ENCODE results near the gene STMND1. TPM values are rescaled to one million over a fixed set of nuclear protein-coding genes. Genes with fewer than 3 reads are reported as not detected.

Gene STMND1
- polyA plus RNA-seq, 1 donor, result 0.61 TPM

GRCh38 chr6:17096652-17097051 lies 5.2 kb upstream of the STMND1 start:
- H3K4me1 ChIP-seq (ENCODE audit: control insufficient read depth, insufficient read depth, low read length), result no peaks in the 10 kb centered on the region
- DNase-seq, result no peak
- H3K4me3 ChIP-seq (ENCODE audit: low read length), result no peak overlapping the region
- WGBS (ENCODE audit: insufficient coverage, low lambda C conversion rate), result no CpG with 5 or more reads among the region's 1 CpG
- peaks cover 14% of the 10 kb centered on the region for H3K27me3 ChIP-seq (ENCODE audit: control insufficient read depth, insufficient read depth, low read length)
- H3K27ac ChIP-seq (ENCODE audit: low read length), result no peak overlapping the region
- no peaks in the 10 kb centered on the region for H3K9me3 ChIP-seq (ENCODE audit: control insufficient read depth, low read depth, low read length)
- no peaks in the 10 kb centered on the region for H3K36me3 ChIP-seq (ENCODE audit: control insufficient read depth, insufficient read depth, low read length)

DNA sequence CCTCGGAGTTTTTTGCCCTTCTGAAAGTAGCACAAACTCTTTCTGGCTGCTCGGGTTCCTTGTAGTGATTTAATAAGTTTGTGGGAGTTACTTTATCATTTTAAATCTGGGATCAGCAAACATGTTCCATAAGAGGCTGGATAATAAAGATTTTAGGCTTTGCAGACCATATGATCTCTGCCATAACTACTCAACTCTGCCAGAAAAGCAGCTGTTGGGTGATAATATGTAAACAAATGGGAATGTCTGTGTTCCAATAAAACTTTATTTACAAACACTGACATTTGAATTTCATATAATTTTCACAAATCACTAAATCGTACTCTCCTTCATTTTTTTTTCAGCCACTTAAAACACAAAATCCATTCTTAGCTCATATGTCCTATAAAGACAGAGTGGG lies 3.9 kb upstream of the STMND1 start:
- H3K27ac ChIP-seq (ENCODE audit: low read length), result no peak overlapping the region
- H3K27me3 ChIP-seq (ENCODE audit: control insufficient read depth, insufficient read depth, low read length), result peaks cover 26% of the 10 kb centered on the region
- 93% methylated on average over 1 of the region's 3 CpGs for WGBS (ENCODE audit: insufficient coverage, low lambda C conversion rate)
- no peaks in the 10 kb centered on the region for H3K4me1 ChIP-seq (ENCODE audit: control insufficient read depth, insufficient read depth, low read length)
- H3K9me3 ChIP-seq (ENCODE audit: control insufficient read depth, low read depth, low read length), result no peaks in the 10 kb centered on the region
- H3K36me3 ChIP-seq (ENCODE audit: control insufficient read depth, insufficient read depth, low read length), result no peaks in the 10 kb centered on the region
- no peak for DNase-seq
- no peak overlapping the region for H3K4me3 ChIP-seq (ENCODE audit: low read length)

DNA sequence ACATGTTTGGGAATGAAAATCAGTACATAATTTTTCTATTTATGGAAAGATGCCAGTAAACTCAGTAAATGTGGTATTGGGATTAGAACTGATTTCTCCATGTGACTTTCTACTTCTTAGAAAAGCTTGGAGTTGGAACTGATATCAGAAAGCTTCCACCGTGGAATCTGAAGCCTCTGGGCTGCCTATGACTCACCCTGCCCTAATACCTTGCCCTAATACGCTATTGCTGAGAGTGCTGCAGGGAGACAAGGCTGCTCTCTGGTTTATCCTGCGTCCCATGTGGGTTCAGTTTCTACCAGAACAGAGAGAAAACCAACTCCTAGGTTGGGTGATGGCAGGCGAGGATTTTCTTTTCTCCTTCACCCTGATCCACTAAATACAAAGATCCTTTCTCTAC lies 3.3 kb upstream of the STMND1 start:
- no peak for DNase-seq
- no CpG with 5 or more reads among the region's 4 CpGs for WGBS (ENCODE audit: insufficient coverage, low lambda C conversion rate)
- Histone ChIP-seq H3K27ac (ENCODE audit: low read length) (no peak overlapping the region), H3K4me1 (ENCODE audit: control insufficient read depth, insufficient read depth, low read length) (no peaks in the 10 kb centered on the region), H3K27me3 (ENCODE audit: control insufficient read depth, insufficient read depth, low read length) (peaks cover 30% of the 10 kb centered on the region), H3K4me3 (ENCODE audit: low read length) (no peak overlapping the region), H3K36me3 (ENCODE audit: control insufficient read depth, insufficient read depth, low read length) (no peaks in the 10 kb centered on the region), H3K9me3 (ENCODE audit: control insufficient read depth, low read depth, low read length) (no peaks in the 10 kb centered on the region)

GRCh38 chr6:17099401-17100059 lies 2.3 kb upstream of the STMND1 start:
- DNase-seq, result no peak

DNA sequence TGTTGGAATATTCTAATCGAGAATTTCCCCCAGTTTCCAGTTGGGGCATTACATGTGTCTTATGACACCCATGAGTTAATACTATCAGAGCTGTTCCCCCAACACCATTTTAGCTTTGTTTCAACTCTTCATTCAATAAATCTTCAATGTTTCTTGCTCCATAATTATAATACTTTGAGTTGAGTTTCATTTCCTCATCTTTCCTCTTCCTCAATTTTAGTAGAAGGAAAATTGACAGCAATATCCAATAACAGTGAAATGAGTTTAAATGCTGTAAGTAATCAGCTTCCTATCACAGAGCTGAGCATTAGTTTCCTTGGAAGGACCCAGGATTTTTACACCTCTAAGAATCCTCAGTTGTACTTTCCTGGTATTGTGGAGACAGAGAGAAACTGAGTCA lies 1.0 kb upstream of the STMND1 start:
- Histone ChIP-seq H3K27me3 (ENCODE audit: control insufficient read depth, insufficient read depth, low read length) (peaks cover 33% of the 10 kb centered on the region), H3K9me3 (ENCODE audit: control insufficient read depth, low read depth, low read length) (no peaks in the 10 kb centered on the region), H3K36me3 (ENCODE audit: control insufficient read depth, insufficient read depth, low read length) (no peaks in the 10 kb centered on the region), H3K4me3 (ENCODE audit: low read length) (no peak overlapping the region), H3K27ac (ENCODE audit: low read length) (no peak overlapping the region), H3K4me1 (ENCODE audit: control insufficient read depth, insufficient read depth, low read length) (no peaks in the 10 kb centered on the region)
- WGBS (ENCODE audit: insufficient coverage, low lambda C conversion rate), result no CpG with 5 or more reads among the region's 1 CpG
- no peak for DNase-seq

More at GRCh38 chr6:17099401-17100059, 2.3 kb upstream of the STMND1 start:
- no peak overlapping the region for H3K4me3 ChIP-seq (ENCODE audit: low read length)
- H3K9me3 ChIP-seq (ENCODE audit: control insufficient read depth, low read depth, low read length), result no peaks in the 10 kb centered on the region
- H3K4me1 ChIP-seq (ENCODE audit: control insufficient read depth, insufficient read depth, low read length), result no peaks in the 10 kb centered on the region
- H3K36me3 ChIP-seq (ENCODE audit: control insufficient read depth, insufficient read depth, low read length), result no peaks in the 10 kb centered on the region
- 40% methylated on average over 1 of the region's 5 CpGs for WGBS (ENCODE audit: insufficient coverage, low lambda C conversion rate)
- peaks cover 33% of the 10 kb centered on the region for H3K27me3 ChIP-seq (ENCODE audit: control insufficient read depth, insufficient read depth, low read length)
- H3K27ac ChIP-seq (ENCODE audit: low read length), result no peak overlapping the region

DNA sequence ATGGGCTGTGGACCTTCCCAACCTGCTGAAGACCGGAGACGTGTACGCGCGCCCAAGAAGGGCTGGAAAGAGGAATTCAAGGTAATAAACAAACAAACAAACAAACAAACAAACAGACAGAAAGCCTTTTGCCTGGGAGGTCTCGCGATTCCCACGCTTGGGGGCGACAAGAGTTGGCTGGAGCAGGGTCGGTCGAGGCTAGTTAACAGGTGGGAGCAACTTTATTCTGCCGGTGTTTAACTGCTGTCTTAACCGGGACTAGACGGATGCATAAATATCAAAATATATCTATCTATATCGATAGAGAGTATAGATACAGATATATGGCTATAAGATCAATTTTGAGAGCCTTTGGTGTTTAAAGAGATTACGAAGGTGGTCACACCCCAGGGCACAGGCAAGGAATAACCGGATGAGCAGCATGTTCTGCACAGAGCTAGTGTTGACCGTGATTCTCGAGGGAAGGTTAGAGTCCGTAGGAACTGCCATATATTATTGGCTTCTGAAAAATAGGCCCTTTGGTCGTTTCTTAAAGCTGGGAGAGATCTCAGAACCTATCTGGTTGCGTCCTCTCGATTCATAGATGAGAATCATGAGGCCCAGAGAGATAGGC lies 514 bp downstream of the STMND1 start:
- no peaks in the 10 kb centered on the region for H3K9me3 ChIP-seq (ENCODE audit: control insufficient read depth, low read depth, low read length)
- H3K4me3 ChIP-seq (ENCODE audit: low read length), result peak overlapping the region; percentile 10
- H3K36me3 ChIP-seq (ENCODE audit: control insufficient read depth, insufficient read depth, low read length), result no peaks in the 10 kb centered on the region
- H3K27ac ChIP-seq (ENCODE audit: low read length), result no peak overlapping the region
- WGBS (ENCODE audit: insufficient coverage, low lambda C conversion rate), result no CpG with 5 or more reads among the region's 23 CpGs
- peaks cover 33% of the 10 kb centered on the region for H3K27me3 ChIP-seq (ENCODE audit: control insufficient read depth, insufficient read depth, low read length)
- no peaks in the 10 kb centered on the region for H3K4me1 ChIP-seq (ENCODE audit: control insufficient read depth, insufficient read depth, low read length)
- DNase-seq, result peak in 1 of 2 donors; percentile 22

- H3K27me3 ChIP-seq (ENCODE audit: control insufficient read depth, insufficient read depth, low read length), result peaks cover 30% of the 10 kb centered on the region
- H3K4me1 ChIP-seq (ENCODE audit: control insufficient read depth, insufficient read depth, low read length), result no peaks in the 10 kb centered on the region
- H3K9me3 ChIP-seq (ENCODE audit: control insufficient read depth, low read depth, low read length), result no peaks in the 10 kb centered on the region
- H3K4me3 ChIP-seq (ENCODE audit: low read length), result no peak overlapping the region
- WGBS (ENCODE audit: insufficient coverage, low lambda C conversion rate), result 63% methylated on average over 1 of the region's 8 CpGs
- H3K27ac ChIP-seq (ENCODE audit: low read length), result no peak overlapping the region
- H3K36me3 ChIP-seq (ENCODE audit: control insufficient read depth, insufficient read depth, low read length), result no peaks in the 10 kb centered on the region
- DNase-seq, result no peak
Observed at GRCh38 chr6:17103715-17104114, 1.9 kb downstream of the STMND1 start.

- no peak overlapping the region for H3K27ac ChIP-seq (ENCODE audit: low read length)
- H3K9me3 ChIP-seq (ENCODE audit: control insufficient read depth, low read depth, low read length), result no peaks in the 10 kb centered on the region
- H3K36me3 ChIP-seq (ENCODE audit: control insufficient read depth, insufficient read depth, low read length), result no peaks in the 10 kb centered on the region
- no peak for DNase-seq
- H3K4me1 ChIP-seq (ENCODE audit: control insufficient read depth, insufficient read depth, low read length), result no peaks in the 10 kb centered on the region
- no peak overlapping the region for H3K4me3 ChIP-seq (ENCODE audit: low read length)
- H3K27me3 ChIP-seq (ENCODE audit: control insufficient read depth, insufficient read depth, low read length), result peaks cover 10% of the 10 kb centered on the region
Observed at GRCh38 chr6:17107863-17108262, 6.0 kb downstream of the STMND1 start.

- DNase-seq, result no peak
- Histone ChIP-seq H3K4me1 (ENCODE audit: control insufficient read depth, insufficient read depth, low read length) (no peaks in the 10 kb centered on the region), H3K4me3 (ENCODE audit: low read length) (no peak overlapping the region), H3K9me3 (ENCODE audit: control insufficient read depth, low read depth, low read length) (no peaks in the 10 kb centered on the region), H3K27me3 (ENCODE audit: control insufficient read depth, insufficient read depth, low read length) (no peaks in the 10 kb centered on the region), H3K36me3 (ENCODE audit: control insufficient read depth, insufficient read depth, low read length) (no peaks in the 10 kb centered on the region), H3K27ac (ENCODE audit: low read length) (no peak overlapping the region)
- WGBS (ENCODE audit: insufficient coverage, low lambda C conversion rate), result 80% methylated on average over 1 of the region's 5 CpGs
Observed at GRCh38 chr6:17115251-17116116, 13.6 kb downstream of the STMND1 start.

DNA sequence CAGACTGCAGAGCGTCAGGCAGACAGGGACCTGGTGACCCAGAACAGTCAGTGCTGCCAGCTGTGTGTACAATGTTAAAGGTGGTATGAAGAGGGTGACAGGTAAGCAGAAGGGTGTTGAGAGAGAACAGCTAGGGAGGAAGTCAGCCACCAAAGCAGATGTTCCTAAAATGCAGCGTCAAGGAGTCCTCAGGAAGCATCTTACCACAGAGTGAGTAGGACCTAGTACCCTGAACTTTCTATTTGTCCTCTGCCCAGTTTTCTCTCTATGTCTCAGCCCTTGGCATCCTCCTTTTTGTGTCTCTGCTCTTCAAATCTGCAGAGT lies 14.2 kb downstream of the STMND1 start:
- no peak overlapping the region for H3K27ac ChIP-seq (ENCODE audit: low read length)
- no peaks in the 10 kb centered on the region for H3K27me3 ChIP-seq (ENCODE audit: control insufficient read depth, insufficient read depth, low read length)
- no peaks in the 10 kb centered on the region for H3K36me3 ChIP-seq (ENCODE audit: control insufficient read depth, insufficient read depth, low read length)
- no peak for DNase-seq
- 100% methylated on average over 1 of the region's 2 CpGs for WGBS (ENCODE audit: insufficient coverage, low lambda C conversion rate)
- no peaks in the 10 kb centered on the region for H3K4me1 ChIP-seq (ENCODE audit: control insufficient read depth, insufficient read depth, low read length)
- no peaks in the 10 kb centered on the region for H3K9me3 ChIP-seq (ENCODE audit: control insufficient read depth, low read depth, low read length)
- H3K4me3 ChIP-seq (ENCODE audit: low read length), result no peak overlapping the region
